CD1c-positive myeloid dendritic cell (primary cell): ENCODE measurements around the gene SMARCE1.

Experiments
- DNase-seq: peaks from one replicate; pipeline ENCODE4 v3.0.0-alpha.2; 2016; ENCODE audit errors: extremely low spot score

SMARCE1 gene

DNA sequence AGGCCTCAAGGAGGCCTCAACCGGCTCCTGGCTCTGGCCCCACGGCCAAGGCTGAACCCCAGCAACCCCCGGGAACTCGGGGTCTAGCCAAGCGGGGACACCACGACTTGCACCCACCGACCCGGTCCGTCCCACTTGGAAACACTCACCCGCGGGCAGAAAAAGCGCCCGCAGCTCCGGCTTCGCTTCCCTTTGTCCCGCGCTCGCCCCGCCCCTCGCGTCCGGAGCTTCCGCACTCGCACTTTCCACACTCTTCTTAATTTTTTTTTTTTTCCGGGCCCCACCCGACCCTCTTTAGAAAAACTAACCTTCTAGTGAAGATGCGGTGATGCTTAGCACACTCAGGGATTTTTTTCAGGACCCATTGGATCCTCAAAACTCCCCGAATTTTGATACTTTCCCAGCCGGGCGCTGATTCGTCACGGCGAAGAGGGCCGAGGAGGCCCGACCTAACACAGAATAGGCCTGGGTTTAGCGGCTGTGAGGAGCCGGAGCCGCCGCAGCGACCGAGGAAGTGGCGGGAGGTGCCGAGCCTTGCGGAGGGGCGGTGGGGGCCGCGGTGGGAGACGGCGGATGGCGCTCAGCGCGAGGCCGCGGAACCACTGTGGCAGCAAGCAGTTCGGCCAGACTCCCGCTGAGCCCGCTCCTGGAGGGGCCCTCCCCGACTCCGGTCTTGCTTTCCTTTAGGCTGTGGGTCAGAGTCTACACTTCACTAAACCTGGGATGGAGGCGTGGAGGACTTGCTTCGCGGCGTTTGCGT lies at the start of gene SMARCE1:
Gene SMARCE1, minus strand, starts transcription at position 195 of the 760 bp plus-strand sequence. CDS start 2,016 bp downstream, outside the sequence.
- DNase-seq = peak; percentile 78

DNA sequence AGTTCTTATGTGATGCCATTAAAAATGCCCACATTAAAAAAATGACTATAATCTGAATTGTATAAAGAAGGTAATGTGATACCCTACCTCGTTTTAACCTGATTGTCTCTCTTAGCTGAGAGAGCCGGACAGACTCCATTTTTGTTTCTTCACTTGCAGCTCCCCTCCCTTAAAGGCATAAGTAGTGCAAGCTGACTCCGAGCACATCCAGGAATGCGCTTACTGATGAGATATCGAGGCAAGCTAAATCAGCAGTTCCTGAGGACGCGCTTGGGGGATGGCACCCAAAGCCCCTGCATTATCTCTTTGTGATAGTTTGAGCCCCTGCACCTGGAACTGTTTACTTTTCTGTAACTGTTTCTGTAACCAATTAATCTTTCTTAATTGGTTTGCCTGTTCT lies 49.7 kb upstream of the SMARCE1 start:
- no peak for DNase-seq

DNA sequence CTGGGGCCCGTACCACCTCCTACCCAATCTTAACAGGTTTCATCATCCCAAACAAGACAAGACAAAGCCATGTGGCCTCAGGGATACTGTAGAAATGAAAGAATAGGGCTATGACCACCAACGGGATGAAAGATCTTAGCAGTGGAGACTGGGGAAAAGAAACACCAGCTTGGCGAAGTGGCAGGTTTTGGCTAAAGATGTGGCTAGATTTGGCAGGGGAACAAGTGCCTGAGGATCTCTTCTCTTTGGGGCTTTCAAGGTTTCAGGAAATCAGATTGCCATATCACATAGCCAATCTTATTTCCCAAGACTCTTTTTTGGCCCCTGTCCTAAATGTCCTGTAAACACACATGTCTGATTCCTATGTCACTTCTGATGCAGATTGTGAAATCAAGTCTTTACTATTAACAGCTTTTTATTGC lies 49.0 kb upstream of the SMARCE1 start:
- DNase-seq = no peak

DNA sequence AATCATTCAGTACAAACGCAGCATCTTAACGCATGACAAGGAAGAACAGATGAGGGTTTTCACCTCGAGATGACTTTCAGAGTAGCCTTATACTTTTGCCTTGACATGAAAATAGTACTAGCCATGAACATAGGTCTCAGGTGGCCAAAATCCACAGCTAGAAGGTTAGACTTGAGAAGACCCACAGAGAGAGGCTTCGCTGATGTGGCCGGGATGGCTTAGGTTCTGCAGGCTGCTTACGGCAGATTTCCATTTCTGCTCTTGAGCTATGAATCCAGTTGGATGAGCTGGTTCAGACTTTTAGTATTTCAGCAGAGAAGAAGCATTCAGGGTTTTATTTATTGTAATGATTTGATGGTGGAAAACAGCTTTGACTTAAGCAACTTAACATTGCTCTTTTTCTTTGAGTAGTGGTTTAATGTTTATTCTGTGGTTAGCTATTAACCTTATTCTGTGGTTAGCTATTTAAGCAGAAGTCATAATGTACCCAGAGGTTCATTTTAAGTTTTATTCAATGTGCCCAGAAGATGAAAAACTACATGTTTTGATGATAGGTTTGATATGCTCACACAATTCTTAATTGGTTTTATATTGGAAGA lies 48.4 kb upstream of the SMARCE1 start:
- DNase-seq = no peak

DNA sequence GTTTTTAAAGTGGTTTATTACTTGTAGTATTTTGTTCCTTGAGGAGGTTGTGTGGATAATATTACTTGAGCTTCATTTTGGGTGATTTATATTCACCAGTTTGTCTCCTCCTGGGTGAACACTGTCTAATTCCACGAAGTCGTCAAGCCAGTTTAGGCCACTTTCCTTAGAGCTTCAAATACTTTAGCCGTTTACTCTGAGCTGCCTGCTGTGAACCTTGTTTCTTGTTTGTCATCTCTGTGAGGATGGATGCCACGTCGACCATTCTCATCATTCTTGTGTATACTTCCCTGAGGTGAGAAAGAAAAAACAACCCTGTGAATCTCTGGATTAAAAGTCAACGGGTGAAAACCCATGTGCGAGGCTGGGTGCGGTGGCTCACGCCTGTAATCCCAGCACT lies 47.0 kb upstream of the SMARCE1 start:
- no peak for DNase-seq

DNA sequence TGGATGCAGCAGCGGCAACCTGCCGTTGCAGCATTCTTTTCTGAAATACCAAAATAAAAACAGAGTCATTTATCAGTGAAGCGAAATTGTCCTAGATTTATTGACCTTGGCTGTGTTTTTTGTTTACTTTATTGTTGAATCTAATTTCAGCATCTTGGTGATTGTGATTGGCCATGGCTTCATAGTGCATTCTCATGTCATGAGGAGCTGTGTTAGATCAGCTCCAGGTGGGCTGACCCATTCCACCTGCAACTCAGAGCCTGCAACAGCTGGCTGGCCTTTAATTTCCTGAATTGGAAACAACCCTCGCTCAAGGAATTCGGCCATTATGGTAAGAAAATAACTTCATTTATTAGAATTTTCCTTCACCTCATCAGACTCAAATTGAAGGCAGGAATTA lies 39.5 kb upstream of the SMARCE1 start:
- DNase-seq = no peak

DNA sequence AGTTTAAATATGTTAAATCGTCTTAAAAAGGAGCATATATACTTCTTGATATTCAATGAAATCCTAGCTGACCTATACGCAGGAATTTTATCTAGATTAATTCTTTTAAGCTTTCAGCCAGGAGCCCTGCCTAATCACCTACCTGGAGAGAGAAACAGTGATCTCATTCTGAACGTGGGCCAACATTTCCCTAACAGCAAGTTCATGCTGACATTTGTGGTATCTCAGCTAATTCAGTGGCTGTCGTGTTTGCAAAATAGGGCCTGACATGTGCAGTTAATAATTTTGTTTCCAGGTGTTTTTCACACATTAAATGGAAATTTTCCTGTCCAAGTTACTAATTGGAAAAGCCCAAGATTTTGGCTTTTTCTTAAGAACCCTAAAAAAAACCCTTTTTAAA lies 38.6 kb upstream of the SMARCE1 start:
- DNase-seq = no peak

DNA sequence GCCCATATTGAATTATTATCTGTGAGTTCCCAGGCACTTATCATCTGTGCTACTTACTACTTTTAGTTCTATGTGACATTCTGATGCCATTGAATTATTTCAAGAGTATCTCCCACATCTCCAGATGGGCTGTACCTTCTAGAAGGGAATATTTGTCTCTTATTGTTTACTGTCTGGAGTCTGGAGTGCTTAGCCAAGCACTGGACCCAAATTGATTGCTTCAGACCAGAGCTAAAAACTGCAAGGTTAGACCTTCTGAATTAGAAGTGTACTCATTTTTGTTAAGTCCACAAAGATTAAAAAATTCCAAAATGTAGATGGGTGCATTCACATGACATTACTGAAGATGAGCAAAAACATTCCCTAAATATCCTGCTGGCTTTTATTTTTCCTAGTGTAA lies 33.4 kb upstream of the SMARCE1 start:
- no peak for DNase-seq

DNA sequence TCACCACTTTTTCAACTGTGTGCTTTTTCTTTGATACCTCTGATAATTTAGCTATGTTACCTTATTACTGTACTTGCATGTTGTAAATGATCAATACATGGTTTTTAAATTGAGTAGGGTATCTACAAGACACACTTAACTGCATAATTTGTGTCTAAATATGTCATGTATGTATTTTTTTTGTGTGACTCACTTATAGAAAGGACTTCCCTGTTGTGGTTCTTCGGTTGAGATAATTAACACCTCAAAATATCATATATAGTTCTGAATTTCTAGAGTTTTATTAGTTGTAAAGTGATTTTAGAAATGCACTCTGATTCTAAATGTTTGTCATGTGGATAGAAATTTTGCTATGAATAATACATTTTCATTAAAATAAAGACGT lies 31.9 kb upstream of the SMARCE1 start:
- DNase-seq = no peak

DNA sequence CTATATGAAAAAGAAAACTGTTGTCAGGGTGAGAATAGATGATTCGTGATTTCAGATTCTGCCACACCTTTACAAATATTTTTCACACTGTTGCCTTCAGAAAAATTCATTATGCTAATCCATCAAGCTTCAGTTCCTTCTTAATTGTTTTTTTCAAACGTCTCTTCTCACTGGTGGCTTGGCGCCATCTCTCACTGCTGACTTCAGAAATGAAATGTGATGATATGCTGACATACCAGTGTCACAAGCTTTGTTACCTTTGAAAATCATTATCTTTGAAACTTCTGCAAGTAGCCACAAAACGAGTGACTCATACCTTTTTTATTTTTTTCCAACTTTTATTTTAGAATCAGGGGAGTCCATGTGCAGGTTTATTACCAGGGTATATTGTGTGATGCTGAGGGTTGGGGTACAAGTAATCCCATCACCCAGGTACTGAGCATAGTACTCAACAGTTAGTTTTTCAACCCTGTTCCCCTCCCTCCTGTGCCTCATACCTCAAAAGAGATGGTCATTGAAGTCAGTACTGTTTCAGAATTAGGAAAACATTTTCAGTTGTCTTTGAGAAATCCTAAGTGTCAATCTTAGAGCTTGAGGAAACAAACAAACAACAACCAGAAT lies 31.4 kb upstream of the SMARCE1 start:
- no peak for DNase-seq

DNA sequence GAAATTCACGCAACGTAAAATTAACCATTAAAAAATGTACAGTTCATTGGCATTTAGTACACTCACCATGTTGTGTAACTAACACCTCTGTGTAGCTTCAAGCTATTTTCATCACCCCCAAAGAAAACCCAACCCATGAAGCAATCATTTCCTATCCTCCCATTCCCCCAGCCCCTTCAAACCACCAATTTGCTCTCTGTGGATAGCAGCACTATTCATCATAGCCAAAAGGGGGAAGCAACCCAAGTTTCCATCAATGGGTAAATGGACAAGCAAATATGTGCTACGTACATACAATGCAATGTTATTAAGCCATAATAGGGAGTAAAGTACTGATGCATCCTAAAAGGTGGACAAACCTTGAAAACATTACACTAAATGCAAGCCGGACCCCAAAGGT lies 28.3 kb upstream of the SMARCE1 start:
- no peak for DNase-seq

DNA sequence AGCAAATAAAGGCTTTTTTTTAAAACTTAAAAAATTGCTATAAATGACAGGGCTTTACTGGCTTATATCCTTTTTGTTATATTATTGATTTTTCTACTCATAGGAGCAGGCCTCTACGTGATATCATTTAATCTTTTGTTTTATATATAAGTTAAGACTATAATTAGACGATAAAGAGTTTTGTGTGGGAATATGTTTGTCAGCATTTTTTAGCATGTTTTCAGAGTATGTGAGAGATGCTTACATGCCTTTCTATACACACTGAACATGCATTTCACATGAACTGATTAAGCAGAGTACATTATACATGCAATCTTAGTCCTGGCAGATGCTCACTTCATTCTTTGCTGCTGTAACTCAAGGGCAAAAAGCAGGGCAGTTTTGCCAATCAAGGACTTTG lies 25.0 kb upstream of the SMARCE1 start:
- no peak for DNase-seq

DNA sequence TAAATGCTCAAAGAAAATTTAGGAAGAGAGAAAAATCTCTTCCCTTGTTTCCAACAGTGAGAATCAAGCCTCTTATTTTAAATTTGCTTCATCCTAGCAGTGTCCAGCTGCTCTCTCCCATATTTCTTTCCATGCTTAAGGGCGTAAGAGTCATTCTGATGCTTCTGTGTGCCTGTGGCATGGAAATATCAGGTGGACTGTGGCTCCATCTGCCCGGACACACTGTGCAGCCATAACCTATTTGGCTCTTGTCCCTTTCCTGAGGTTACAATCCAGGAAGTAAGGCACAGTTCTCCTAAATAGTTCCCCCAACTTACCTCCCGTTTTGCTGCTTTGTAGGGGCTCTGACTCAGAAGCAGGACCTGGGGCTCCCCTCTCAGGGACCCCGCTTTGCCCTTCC lies 23.7 kb upstream of the SMARCE1 start:
- no peak for DNase-seq

DNA sequence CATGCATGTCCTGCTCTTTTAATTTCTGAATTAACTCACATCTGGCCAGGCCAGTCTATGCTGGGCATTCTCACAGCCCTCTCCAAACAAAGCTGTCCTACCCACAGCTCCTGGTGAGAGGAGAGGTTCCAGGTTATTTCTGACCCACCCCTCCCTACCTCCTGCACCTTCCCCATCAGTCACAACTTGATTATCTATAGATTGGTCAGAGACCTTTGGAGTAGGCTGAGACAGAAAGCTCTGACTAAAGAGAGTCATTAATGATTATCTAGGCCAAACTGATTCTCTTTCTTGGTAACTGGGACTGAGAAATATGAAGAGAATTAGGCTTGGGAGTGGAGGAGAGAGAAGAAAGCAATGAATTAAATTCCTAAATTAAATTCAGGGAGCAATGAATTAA lies 18.7 kb upstream of the SMARCE1 start:
- no peak for DNase-seq

DNA sequence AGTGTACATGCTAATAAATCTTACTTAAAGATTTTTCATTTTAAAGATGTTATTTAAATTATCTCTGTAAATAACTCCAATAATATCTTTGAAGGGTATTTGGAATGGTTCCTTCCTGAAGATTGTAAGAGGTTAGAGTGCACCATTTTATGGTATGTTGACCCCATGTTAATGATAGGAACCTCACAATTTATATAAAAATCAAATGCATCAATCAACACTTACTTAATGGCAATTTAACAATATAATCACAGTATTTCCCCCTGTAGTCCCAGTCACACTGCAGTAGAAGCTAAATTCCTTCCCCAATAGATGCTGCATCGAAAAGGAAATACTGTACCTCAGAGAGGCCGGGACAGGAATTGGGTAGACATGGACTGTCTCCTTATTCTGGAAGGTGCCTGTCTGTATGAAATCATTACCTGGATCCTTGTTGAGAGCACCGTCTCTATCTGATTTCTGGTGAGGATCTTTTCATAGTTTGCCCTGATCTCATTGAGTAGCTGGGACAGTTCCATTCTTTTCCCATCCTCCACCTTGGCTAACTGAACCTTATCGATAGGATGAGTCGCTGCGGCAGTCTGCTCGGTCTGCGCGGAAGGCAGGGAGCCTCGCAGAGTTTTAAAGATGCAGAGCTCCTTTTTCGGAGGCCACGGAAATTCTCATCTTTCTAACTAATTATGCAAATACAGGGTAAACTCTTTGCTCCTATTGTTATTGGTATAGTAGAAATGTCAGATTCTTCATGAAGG lies 17.1 kb upstream of the SMARCE1 start, which contains the start of gene KRT222:
Gene KRT222, minus strand, starts transcription at position 596 of the 752 bp plus-strand sequence. Its CDS starts 78 bp downstream, at position 518.
- no peak for DNase-seq

DNA sequence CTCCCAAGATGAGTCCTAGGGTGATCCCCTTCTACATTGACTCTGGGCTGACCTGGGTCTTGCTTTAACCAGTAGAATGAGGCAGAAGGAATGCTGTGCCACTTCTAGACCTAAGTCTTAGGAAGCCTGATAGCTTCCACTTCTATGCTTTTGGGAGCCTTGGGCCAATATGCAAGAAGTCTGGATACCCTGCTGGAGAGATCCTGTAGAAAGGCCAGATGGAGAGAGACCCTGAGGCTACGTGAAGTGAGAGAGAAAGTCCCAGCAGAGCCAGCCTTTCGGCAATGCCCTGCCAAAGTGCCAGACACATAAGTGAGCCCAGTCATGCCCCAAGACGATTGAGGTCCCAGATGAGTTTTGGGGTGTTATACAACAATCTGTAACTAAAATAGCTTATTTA lies 15.6 kb upstream of the SMARCE1 start:
- no peak for DNase-seq

DNA sequence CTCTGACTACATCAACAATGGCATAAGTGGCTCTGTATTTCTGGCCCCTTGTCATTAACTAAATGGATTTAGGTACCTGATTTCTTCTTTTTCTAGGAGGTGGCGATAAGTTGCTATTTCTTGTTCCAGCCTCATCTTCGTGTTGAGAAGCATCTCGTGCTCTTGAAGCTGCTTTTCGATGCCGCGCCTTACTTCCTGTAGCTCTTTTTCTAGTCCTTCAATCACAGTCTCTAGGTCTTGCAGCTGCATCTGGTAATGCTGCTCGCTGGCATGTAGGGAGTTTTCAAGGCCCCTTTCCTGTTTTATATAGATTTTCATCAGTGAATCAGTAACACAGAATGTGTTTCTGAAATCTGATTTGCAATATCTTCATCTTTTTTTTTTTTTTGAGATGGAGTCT lies 12.3 kb upstream of the SMARCE1 start:
- no peak for DNase-seq

DNA sequence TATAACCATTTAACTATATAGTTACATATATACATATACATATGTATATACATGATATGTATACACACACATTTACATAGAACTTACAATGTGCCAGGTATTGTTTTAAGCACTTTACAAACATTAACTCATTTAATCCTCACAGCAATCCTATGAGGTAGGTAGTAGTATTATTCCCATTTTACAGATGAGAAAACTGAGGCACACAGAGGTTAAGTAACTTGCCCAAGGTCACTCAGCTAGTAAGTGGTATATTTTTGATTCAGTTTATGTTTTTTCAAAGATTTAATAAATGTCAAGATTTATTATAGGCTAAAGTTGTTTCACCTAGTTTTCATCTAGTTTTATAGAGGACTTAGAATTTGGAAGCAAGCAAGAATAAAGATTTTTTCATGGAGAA lies 10.8 kb upstream of the SMARCE1 start:
- no peak for DNase-seq

DNA sequence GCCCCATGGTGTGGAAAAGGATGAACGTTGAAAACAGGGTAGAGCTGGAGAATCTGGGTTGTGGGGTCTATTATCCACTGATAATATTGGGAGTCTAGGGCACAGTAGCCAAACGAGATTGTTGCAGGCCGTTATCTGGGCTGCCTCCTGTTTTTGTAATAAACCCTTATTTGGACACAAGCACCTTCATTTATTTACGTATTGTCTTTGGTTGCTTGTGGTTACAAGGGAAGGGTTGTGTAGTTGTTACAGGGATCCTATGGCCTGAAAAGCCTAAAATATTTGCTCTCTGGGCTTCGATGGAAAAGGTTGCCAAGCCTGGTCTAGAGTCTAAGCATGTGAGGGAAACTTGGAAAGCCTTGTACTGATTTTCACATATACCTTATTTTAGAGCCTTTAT lies 4.3 kb upstream of the SMARCE1 start:
- no peak for DNase-seq

DNA sequence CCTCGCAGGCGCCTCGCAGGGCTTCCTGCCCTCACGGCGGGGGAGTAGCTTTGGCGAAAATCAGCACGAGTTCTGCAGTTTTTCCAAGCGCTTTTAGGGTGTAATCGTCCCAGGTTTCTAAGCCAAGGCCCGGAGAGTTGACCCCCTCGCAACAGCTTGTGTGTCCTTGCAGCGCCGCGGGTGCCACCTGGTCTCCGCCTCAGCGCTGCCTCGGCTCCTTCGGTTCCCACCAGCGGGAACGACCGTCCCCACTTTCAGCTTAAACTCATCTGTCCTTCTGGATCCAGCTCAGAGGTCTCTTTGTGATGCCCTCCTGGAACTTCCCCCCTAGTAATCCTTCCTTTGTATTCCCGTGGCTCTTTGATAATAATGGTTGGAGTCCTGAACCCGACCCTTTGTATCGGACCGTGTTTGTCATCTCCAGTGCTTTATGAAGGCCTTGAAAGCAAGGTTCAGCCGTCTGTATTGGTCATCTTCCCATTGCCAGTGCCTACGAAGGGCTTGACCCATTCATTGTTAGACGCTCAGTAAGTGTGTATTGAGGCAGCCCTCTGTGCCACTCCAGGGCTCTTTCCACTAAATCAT lies 858 bp upstream of the SMARCE1 start:
- no peak for DNase-seq

DNA sequence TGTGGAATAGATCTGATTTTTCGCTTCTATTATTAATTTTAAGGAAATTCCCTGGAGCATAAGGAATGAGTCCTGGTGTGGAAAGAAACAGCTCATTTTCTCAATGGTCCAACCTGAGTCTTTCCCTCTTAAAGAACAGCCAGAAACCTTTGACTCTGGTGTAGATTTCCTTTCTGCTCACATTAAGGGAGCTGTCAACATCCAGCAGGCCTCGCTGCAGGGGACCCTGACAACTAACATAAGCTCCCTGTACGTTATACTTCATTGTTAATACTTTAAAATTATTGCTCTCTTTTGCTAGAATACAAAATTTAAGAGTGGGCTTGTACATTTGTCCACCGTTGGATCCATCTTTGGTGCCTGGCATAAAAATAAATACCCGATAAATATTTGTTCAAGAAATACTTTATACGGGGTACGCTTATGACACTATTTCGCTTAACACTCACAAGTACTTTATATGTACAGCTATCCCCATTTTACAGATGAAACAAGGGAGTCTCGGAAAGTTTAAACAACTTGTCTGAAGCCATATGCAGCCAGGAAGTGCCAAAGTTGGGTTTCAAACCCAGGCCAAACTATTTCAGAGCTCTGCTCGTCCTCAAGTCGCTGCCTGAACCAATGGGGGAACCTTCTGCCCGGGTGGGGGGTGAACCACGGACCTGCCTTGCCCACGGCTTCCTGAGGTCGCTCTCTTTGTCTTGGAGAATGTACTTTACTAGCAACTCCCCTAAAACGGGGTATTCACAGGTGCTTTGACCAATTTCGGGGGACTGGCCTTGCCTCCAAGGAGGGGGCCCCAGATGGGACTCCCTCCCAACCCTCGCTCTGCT lies 611 bp downstream of the SMARCE1 start:
- peak; percentile 41 for DNase-seq
